H9 (cell line): Measurements from ENCODE around the gene CHN2. TPM values are rescaled to one million over a fixed set of nuclear protein-coding genes. Genes with fewer than 3 reads are reported as not detected.

Source experiments
- DNase-seq: peaks from one replicate; pipeline ENCODE4 v3.0.0-alpha.2; 2017
- H2AFZ ChIP-seq: one replicate; pipeline ENCODE4 v1.6.1; 2013; ENCODE audit warnings: mild to moderate bottlenecking, low read length, control low read depth, moderate library complexity
- H2AK5ac ChIP-seq: 2 replicates; pipeline ENCODE4 v1.6.1; 2013; ENCODE audit warnings: low read length, control low read depth, mixed read lengths; ENCODE audit not compliant: insufficient read length
- H2BK120ac ChIP-seq: one replicate; pipeline ENCODE4 v1.6.1; 2013; ENCODE audit warnings: low read depth, mild to moderate bottlenecking, low read length, control low read depth, inconsistent platforms; ENCODE audit not compliant: poor library complexity, severe bottlenecking
- H2BK12ac ChIP-seq: 2 replicates; pipeline ENCODE4 v1.6.1; 2013; ENCODE audit warnings: low read length, control low read depth, mixed read lengths, low read depth; ENCODE audit not compliant: insufficient read length
- H2BK15ac ChIP-seq: 2 replicates; pipeline ENCODE4 v1.6.1; 2013; ENCODE audit warnings: low read depth, low read length, control low read depth
- H2BK20ac ChIP-seq: one replicate; pipeline ENCODE4 v1.6.1; 2013; ENCODE audit warnings: low read depth, mild to moderate bottlenecking, low read length, control low read depth, inconsistent platforms; ENCODE audit not compliant: poor library complexity, severe bottlenecking
- H2BK5ac ChIP-seq: 2 replicates; pipeline ENCODE4 v1.6.1; 2013; ENCODE audit warnings: low read length, control low read depth, mixed read lengths; ENCODE audit not compliant: insufficient read length
- H3K14ac ChIP-seq: 2 replicates; pipeline ENCODE4 v1.6.1; 2013; ENCODE audit warnings: low read length, control low read depth; ENCODE audit not compliant: insufficient read depth
- H3K18ac ChIP-seq: 2 replicates; pipeline ENCODE4 v1.6.1; 2013; ENCODE audit warnings: low read depth, mild to moderate bottlenecking, mixed read lengths, low read length, control low read depth; ENCODE audit not compliant: insufficient read length
- H3K23ac ChIP-seq: 2 replicates; pipeline ENCODE4 v1.6.1; 2013; ENCODE audit warnings: low read length, control low read depth, mixed read lengths, low read depth; ENCODE audit not compliant: insufficient read length
- H3K23me2 ChIP-seq: 2 replicates; pipeline ENCODE4 v1.6.1; 2013; ENCODE audit warnings: low read depth, mild to moderate bottlenecking, mixed read lengths, low read length, control low read depth; ENCODE audit not compliant: insufficient read length, poor library complexity, severe bottlenecking
- H3K27ac ChIP-seq: 2 replicates; pipeline ENCODE4 v1.5.1; 2013; ENCODE audit warnings: low read length, control low read depth, mixed read lengths, low read depth; ENCODE audit not compliant: insufficient read length
- H3K27me3 ChIP-seq: 2 replicates; pipeline ENCODE4 v1.6.1; 2013; ENCODE audit warnings: low read length, control low read depth, inconsistent platforms; ENCODE audit not compliant: insufficient read depth
- H3K4ac ChIP-seq: 2 replicates; pipeline ENCODE4 v1.6.1; 2013; ENCODE audit warnings: low read depth, mild to moderate bottlenecking, control low read depth, inconsistent platforms, low read length, moderate library complexity
- H3K4me1 ChIP-seq: 2 replicates; pipeline ENCODE4 v1.6.1; 2013; ENCODE audit warnings: low read length, control low read depth, inconsistent platforms; ENCODE audit not compliant: insufficient read depth
- H3K4me2 ChIP-seq: 2 replicates; pipeline ENCODE4 v1.6.1; 2013; ENCODE audit warnings: low read length, control low read depth, mixed read lengths; ENCODE audit not compliant: insufficient read length, insufficient read depth
- H3K56ac ChIP-seq: 2 replicates; pipeline ENCODE4 v1.6.1; 2013; ENCODE audit warnings: low read depth, mild to moderate bottlenecking, mixed read lengths, low read length, control low read depth; ENCODE audit not compliant: insufficient read length
- H3K79me1 ChIP-seq: 2 replicates; pipeline ENCODE4 v1.6.1; 2013; ENCODE audit warnings: low read depth, mild to moderate bottlenecking, moderate library complexity, low read length, control low read depth, inconsistent platforms; ENCODE audit not compliant: insufficient read depth, poor library complexity, severe bottlenecking
- H3K79me2 ChIP-seq: 2 replicates; pipeline ENCODE4 v1.6.1; 2013; ENCODE audit warnings: low read length, control low read depth, inconsistent platforms; ENCODE audit not compliant: insufficient read depth
- H3K9ac ChIP-seq: 2 replicates; pipeline ENCODE4 v1.6.1; 2013; ENCODE audit warnings: low read length, control low read depth, mixed read lengths; ENCODE audit not compliant: insufficient read length; ENCODE audit errors: extremely low read depth
- H3K9me3 ChIP-seq: one replicate; pipeline ENCODE4 v1.6.1; 2013; ENCODE audit warnings: low read depth, low read length, inconsistent platforms; ENCODE audit not compliant: control insufficient read depth
- H3T11ph ChIP-seq: one replicate; pipeline ENCODE4 v1.6.1; 2013; ENCODE audit warnings: mild to moderate bottlenecking, low read length, control low read depth, inconsistent platforms
- H4K20me1 ChIP-seq: one replicate; pipeline ENCODE4 v1.6.1; 2013; ENCODE audit not compliant: control insufficient read depth, insufficient read length, insufficient read depth
- H4K5ac ChIP-seq: 2 replicates; pipeline ENCODE4 v1.6.1; 2013; ENCODE audit warnings: low read depth, mild to moderate bottlenecking, mixed read lengths, low read length, control low read depth; ENCODE audit not compliant: insufficient read length
- H4K8ac ChIP-seq: replicated peaks from 2 replicates; pipeline ENCODE4 v1.6.1; 2013; ENCODE audit warnings: low read length, control low read depth, mixed read lengths, low read depth; ENCODE audit not compliant: insufficient read length
- H4K91ac ChIP-seq: 2 replicates; pipeline ENCODE4 v1.6.1; 2013; ENCODE audit warnings: low read depth, mild to moderate bottlenecking, moderate library complexity, mixed read lengths, low read length, control low read depth; ENCODE audit not compliant: insufficient read length
- H3K27ac Mint-ChIP-seq, 3 experiments: 2 replicates in 2 of 3; 3 replicates in 1 of 3; pipeline ENCODE4 v1.8.0; 2020 to 2021; ENCODE audit warnings: mixed read lengths in 3 of 3, mild to moderate bottlenecking in 1 of 3, moderate library complexity in 1 of 3
- H3K27me3 Mint-ChIP-seq: 2 replicates; pipeline ENCODE4 v1.8.0; 2021; ENCODE audit warnings: low read depth, mild to moderate bottlenecking, moderate library complexity, mixed read lengths
- H3K36me3 Mint-ChIP-seq, 3 experiments: 2 replicates in 2 of 3; 3 replicates in 1 of 3; pipeline ENCODE4 v1.8.0; 2020 to 2021; ENCODE audit warnings: low read depth in 3 of 3, mixed read lengths in 3 of 3; ENCODE audit not compliant: insufficient read depth in 1 of 3
- H3K4me1 Mint-ChIP-seq, 2 experiments: 2 replicates each; pipeline ENCODE4 v1.8.0; 2020; ENCODE audit warnings: mixed read lengths in 2 of 2
- H3K4me3 Mint-ChIP-seq, 2 experiments: 2 replicates in 1 of 2; 3 replicates in 1 of 2; pipeline ENCODE4 v1.8.0; 2020 to 2021; ENCODE audit warnings: mild to moderate bottlenecking in 2 of 2, mixed read lengths in 2 of 2, moderate library complexity in 1 of 2
- H3K9me3 Mint-ChIP-seq, 2 experiments: 2 replicates in 1 of 2; 3 replicates in 1 of 2; pipeline ENCODE4 v1.8.0; 2020; ENCODE audit warnings: mild to moderate bottlenecking in 2 of 2, mixed read lengths in 2 of 2, moderate library complexity in 1 of 2
- CTCF ChIP-seq: fragments of 200-600 bp; sonication (generic); conservative IDR thresholded peaks from 3 replicates; pipeline ENCODE4 v1.8.0; 2021; ENCODE audit warnings: antibody characterized with exemption, mild to moderate bottlenecking
- WGBS: extraction: QIAGEN DNeasy Blood & Tissue Kit; methylation state at CpG from one replicate; pipeline ENCODE4 v1.1.7; 2013; ENCODE audit warnings: missing lambda C conversion rate, low lambda C conversion rate, mixed read lengths; ENCODE audit not compliant: insufficient read length; ENCODE audit errors: extremely low coverage; 5-methylcytosine and 5-hydroxymethylcytosine counted together
- total RNA-seq: library from RNA; stranded (reverse); gene quantifications from 2 replicates; pipeline ENCODE4 v1.2.1, GENCODE V29; 2021

CHN2 gene
- total RNA-seq, 1 experiment from 2014 or later: 3.3 TPM

- Histone ChIP-seq H4K8ac (no peak overlapping the region), H3K23me2 (no peaks in the 10 kb centered on the region), H3K14ac (no peak overlapping the region), H2BK12ac (no peak overlapping the region), H3K27ac (no peak overlapping the region), H2BK120ac (no peak overlapping the region), H2AFZ (no peak overlapping the region), H3K9me3 (no peaks in the 10 kb centered on the region), H3K79me1 (no peaks in the 10 kb centered on the region), H2BK20ac (no peak overlapping the region), H4K5ac (no peak overlapping the region), H3K9ac (no peak overlapping the region), H3K56ac (no peak overlapping the region), H3K79me2 (no peaks in the 10 kb centered on the region), H3K4ac (no peak overlapping the region), H3K4me2 (no peak overlapping the region), H3T11ph (no peak overlapping the region), H2BK5ac (no peak overlapping the region), H2BK15ac (no peak overlapping the region), H3K4me1 (peaks cover 10% of the 10 kb centered on the region; the same call in 1 of the 2 replicates), H2AK5ac (no peak overlapping the region), H3K27me3 (no peaks in the 10 kb centered on the region), H4K20me1 (no peaks in the 10 kb centered on the region), H4K91ac (no peak overlapping the region), H3K23ac (no peak overlapping the region), H3K18ac (no peak overlapping the region)
- H3K9me3 Mint-ChIP-seq: no peaks in the 10 kb centered on the region
- H3K27ac Mint-ChIP-seq: no peak overlapping the region
- no peaks in the 10 kb centered on the region for H3K36me3 Mint-ChIP-seq
- no peak for TF ChIP-seq CTCF
- no peak overlapping the region for H3K4me3 Mint-ChIP-seq
- no peak for DNase-seq
- H3K27me3 Mint-ChIP-seq: peaks cover 21% of the 10 kb centered on the region
- no CpG with 5 or more reads among the region's 3 CpGs for WGBS
- peaks cover 23 to 32% of the 10 kb centered on the region in 2 experiments for H3K4me1 Mint-ChIP-seq
Observed at GRCh38 chr7:29499932-29500331, 305.4 kb downstream of the CHN2 start.
